SK-N-MC (cell line): ENCODE data around the gene RUNX1.

ENCODE experiments used
- DNase-seq: peaks from one replicate; pipeline ENCODE4 v3.0.0-alpha.2; 2011; ENCODE audit warnings: low read depth, low spot score
- H3K27ac ChIP-seq: fragments of 200-600 bp; sonication (generic); 2 replicates; pipeline ENCODE4 v1.5.1; 2016; ENCODE audit warnings: mixed run types
- H3K36me3 ChIP-seq: fragments of 200-600 bp; sonication (generic); 2 replicates; pipeline ENCODE4 v1.6.1; 2017; ENCODE audit warnings: antibody characterized with exemption, low read length, mixed read lengths; ENCODE audit not compliant: insufficient read depth
- H3K4me3 ChIP-seq: fragments of 200-600 bp; sonication (generic); 2 replicates; pipeline ENCODE4 v1.5.1; 2016
- H3K9ac ChIP-seq: fragments of 200-600 bp; sonication (generic); 2 replicates; pipeline ENCODE4 v1.8.0; 2017; ENCODE audit warnings: mixed run types, mixed read lengths; ENCODE audit not compliant: insufficient read length
- H3K9me3 ChIP-seq: fragments of 200-600 bp; sonication (generic); 2 replicates; pipeline ENCODE4 v1.6.1; 2017; ENCODE audit warnings: low read depth, mild to moderate bottlenecking, antibody characterized with exemption, low read length, moderate library complexity, mixed read lengths
- EZH2 ChIP-seq: fragments of 200-600 bp; sonication (generic); IDR thresholded peaks from one replicate; pipeline ENCODE4 v1.6.1; 2017; ENCODE audit warnings: antibody characterized with exemption
- FOXP2 ChIP-seq: optimal IDR thresholded peaks from 2 replicates; pipeline ENCODE3; 2011; ENCODE audit warnings: mild to moderate bottlenecking, moderate library complexity; ENCODE audit not compliant: insufficient read depth; ENCODE audit errors: extremely low read length, control extremely low read depth
- POLR2AphosphoS5 ChIP-seq: IDR thresholded peaks from 2 replicates; pipeline ENCODE4 v1.6.1; 2012; ENCODE audit warnings: mild to moderate bottlenecking, low read depth, low read length, borderline replicate concordance

RUNX1 gene

DNA sequence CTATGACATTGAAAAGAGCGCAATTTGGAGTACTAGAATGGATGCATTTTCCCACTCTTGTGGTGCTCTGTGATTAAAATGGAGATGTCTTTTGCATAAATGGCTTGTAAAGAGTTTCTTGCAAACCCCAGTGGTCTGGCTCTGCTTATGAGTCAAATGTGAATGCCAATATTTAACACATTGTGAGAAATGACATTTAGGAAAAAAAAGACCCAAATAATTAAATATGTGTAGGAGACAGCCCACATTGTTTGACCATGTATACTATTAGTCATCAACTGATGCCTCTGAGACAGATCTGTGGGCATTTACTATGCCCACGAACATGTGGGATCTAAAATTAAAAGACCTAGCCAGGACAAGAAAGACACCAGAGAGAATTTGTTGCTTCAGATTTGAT, 22.2 kb upstream of the RUNX1 start:
- no peaks in the 10 kb centered on the region for H3K36me3 ChIP-seq
- no peaks in the 10 kb centered on the region for H3K9me3 ChIP-seq
- no peak for DNase-seq
- TF ChIP-seq EZH2 = no peak
- no peak for TF ChIP-seq FOXP2
- no peak for TF ChIP-seq POLR2AphosphoS5
- no peak overlapping the region for H3K4me3 ChIP-seq
- H3K9ac ChIP-seq = no peak overlapping the region
- no peak overlapping the region for H3K27ac ChIP-seq

DNA sequence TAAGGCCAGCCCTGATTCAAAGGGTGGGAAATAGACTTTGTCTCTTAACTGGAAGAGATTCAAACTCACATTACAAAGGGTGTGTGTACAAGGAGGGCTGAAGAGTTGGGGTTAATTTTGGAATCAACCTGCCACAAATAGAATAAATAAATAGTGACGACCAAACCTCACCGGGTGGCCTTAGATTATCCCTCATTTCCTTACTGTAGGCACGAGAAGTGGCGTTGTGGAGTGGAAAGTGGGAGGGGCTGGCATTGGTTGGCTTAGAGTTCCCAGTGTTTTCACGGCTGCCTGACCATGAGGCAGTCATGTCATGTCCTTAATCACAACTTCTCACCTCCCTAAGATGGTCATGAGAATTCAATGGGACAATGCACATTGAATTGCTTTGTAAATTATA, 21.3 kb upstream of the RUNX1 start:
- no peak for TF ChIP-seq FOXP2
- no peak for TF ChIP-seq EZH2
- no peak for TF ChIP-seq POLR2AphosphoS5

DNA sequence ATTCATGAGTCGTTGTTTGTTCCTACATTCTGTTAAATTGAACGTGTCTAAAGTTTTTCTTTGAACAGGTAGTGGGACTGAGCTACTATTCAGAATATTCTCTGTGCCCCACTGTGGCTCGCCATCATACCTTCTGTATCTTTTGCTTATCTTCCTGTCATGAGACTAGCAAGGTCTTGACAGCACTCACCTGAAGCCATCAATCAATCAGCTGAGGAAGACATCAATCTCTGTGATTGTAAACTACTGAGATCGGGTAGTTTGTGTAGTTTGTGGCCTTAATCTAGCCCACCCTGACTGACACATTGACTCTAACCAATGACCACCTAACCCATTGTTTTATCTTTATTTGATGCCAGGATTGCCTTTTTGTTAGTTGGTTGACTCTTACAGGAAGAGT, 17.7 kb upstream of the RUNX1 start:
- no peak overlapping the region for H3K4me3 ChIP-seq
- no peak overlapping the region for H3K27ac ChIP-seq
- H3K36me3 ChIP-seq = no peaks in the 10 kb centered on the region
- H3K9ac ChIP-seq = no peak overlapping the region
- no peak for TF ChIP-seq POLR2AphosphoS5
- no peak for TF ChIP-seq EZH2
- TF ChIP-seq FOXP2 = no peak
- no peaks in the 10 kb centered on the region for H3K9me3 ChIP-seq
- no peak for DNase-seq

More for the DNA sequence above, 21.3 kb upstream of the RUNX1 start:
- H3K36me3 ChIP-seq = no peaks in the 10 kb centered on the region
- H3K4me3 ChIP-seq = no peak overlapping the region
- no peak for DNase-seq
- H3K9ac ChIP-seq = no peak overlapping the region
- H3K27ac ChIP-seq = no peak overlapping the region
- no peaks in the 10 kb centered on the region for H3K9me3 ChIP-seq

DNA sequence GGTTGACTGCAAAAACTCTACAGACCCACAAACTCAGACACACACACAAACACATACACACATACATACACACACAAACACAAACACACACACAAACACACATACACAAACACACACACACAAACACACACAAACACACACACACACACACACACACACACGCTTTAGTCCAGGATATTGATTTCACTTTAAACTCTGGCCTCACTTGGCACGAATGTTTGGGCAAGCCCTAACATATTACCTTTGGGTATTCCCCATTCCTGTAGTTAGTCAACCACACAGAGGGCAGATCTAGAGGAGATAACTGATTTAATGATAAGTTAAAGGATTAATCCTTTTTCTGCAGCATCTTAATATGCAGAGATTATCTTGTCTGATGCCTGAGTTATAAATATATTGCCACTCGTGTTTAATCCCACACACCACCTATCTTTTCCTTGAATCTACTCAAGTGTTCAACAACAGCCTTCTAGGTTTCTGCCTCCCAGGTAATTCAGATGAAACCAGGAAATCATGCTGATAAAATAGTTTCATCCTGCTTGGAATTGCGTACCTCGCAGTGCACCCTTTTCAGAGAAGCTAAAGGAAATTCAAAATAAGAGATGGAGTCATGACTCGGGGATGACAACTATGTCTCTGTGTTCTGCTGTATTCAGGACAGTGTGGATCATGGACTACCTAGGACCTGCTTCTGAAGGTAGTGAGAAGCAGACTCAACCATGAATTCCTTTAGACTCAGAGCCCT, 14.5 kb upstream of the RUNX1 start:
- Histone ChIP-seq H3K4me3 (no peak overlapping the region), H3K9me3 (no peaks in the 10 kb centered on the region), H3K27ac (no peak overlapping the region), H3K36me3 (no peaks in the 10 kb centered on the region), H3K9ac (no peak overlapping the region)
- no peak for TF ChIP-seq FOXP2
- DNase-seq = no peak

DNA sequence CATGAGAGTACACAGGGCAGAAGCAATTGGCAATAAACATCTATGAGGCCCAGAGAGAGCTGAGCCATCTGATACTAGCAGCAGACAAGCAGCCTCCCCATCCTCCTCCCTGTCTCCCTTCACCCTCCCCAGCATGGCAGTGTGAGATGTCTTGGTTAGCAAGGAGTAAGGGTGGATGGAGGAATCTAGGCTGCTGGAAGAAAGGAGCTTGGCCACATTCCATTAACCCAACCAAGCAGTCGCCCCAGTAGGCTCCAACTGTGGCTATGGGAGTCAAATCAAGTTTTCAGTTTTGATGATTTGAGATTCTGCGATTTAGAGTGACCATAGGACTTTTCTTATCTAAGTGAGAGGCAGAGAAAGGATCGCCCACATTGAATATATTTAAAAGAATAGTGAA, 12.9 kb upstream of the RUNX1 start:
- no peak for TF ChIP-seq POLR2AphosphoS5
- Histone ChIP-seq H3K27ac (no peak overlapping the region), H3K36me3 (no peaks in the 10 kb centered on the region), H3K9me3 (no peaks in the 10 kb centered on the region), H3K4me3 (no peak overlapping the region), H3K9ac (no peak overlapping the region)
- no peak for DNase-seq

DNA sequence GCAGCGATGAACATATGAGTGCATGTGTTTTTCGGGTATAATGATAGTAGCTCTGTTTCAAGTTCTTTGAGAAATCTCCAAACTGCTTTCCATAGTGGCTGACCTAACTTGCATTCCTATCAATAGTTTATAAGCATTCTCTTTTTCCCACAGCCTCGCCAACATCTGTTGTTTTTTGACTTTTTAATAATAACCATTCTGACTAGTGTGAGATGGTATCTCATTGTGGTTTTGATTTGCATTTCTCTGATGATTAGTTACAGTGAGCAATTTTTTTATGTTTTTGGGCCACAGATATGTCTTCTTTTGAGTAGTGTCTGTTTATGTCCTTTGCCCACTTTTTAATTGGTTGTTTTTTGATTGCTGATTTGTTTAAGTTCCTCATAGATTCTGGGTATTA, 10.6 kb upstream of the RUNX1 start:
- Histone ChIP-seq H3K36me3 (no peaks in the 10 kb centered on the region), H3K4me3 (no peak overlapping the region), H3K9ac (no peak overlapping the region), H3K27ac (no peak overlapping the region), H3K9me3 (no peaks in the 10 kb centered on the region)
- no peak for DNase-seq
- no peak for TF ChIP-seq EZH2
- TF ChIP-seq POLR2AphosphoS5 = no peak
- TF ChIP-seq FOXP2 = no peak

DNA sequence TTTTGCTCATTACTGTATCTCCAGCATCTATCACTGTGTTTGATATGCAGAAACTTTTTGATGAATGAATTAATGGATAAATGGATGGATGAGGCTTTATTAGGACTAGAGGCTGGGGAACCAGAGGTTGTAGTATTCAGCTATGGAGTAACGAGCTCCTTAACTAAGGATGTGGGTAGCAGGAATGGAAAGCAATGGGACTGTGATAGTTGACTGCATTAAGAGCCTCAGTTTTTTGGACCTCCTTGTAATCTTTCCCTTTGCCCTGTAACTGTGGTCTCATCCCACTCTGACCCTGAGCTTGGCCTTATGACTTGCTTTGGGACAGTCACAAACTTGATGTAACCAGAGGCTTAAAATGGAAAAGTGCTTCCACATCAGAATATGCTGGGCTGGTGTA, 9.0 kb upstream of the RUNX1 start:
- Histone ChIP-seq H3K9ac (no peak overlapping the region), H3K36me3 (no peaks in the 10 kb centered on the region), H3K9me3 (no peaks in the 10 kb centered on the region), H3K4me3 (no peak overlapping the region), H3K27ac (no peak overlapping the region)
- DNase-seq = no peak
- no peak for TF ChIP-seq FOXP2
- TF ChIP-seq POLR2AphosphoS5 = no peak
- TF ChIP-seq EZH2 = no peak

DNA sequence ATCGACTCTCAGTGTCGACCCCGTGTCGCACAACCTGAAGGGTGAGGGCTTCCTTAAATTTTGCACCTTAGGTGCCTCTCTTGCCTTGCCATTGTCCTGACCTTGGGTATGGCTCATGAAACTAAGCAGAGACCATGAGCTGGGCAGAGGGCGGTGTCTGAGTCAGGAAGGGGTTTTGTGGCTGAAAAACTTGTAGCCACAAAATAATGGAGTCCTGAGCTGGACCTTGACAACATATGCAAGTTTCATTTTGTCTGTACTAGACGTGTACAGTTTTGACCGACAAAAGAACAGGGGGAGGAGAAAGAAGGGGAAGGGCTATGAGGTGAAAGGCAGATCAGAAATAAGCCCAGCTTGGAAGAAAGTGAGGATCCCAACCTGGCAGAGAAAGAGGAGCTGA, 8.3 kb upstream of the RUNX1 start:
- Histone ChIP-seq H3K9ac (no peak overlapping the region), H3K36me3 (no peaks in the 10 kb centered on the region), H3K27ac (no peak overlapping the region), H3K9me3 (no peaks in the 10 kb centered on the region), H3K4me3 (no peak overlapping the region)
- no peak for TF ChIP-seq EZH2
- TF ChIP-seq POLR2AphosphoS5 = no peak
- TF ChIP-seq FOXP2 = no peak
- no peak for DNase-seq

DNA sequence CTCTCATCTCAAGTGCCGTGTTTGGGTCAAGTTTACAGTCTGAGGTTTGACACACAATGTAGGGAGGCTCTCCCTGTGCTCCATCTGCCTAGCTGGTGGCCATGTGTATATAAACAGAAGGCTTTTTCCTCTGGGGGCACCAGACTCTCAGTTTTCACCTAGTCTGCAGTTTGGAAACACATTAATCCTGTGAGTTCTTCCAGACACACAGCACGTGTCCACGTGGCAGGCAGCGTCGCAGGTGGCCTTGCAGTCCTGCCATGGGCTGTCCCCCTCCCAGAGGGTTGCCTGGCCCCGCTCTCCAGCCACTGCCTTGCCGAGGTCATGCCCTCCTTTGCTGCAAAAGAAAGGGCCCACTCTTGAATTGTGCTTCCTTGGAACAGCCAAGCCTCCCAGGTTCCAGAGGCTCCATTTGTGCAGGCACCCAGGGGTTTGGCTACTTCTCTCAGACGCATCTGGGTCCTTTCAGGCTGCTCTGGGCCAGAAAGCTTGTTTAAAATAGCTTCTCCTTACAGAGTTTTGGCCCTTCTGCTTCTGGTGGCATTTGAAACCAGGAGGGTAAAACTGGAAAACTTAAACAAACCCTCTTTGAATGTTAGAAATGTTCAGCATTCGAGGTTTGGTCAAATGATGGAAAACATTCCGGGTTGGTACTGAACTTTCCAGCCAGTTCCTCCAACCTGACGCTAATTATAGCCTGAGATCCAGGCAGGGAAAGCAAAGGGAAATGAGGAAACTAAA, 4.4 kb upstream of the RUNX1 start:
- H3K4me3 ChIP-seq = no peak overlapping the region
- DNase-seq = no peak
- H3K27ac ChIP-seq = no peak overlapping the region
- no peaks in the 10 kb centered on the region for H3K36me3 ChIP-seq
- no peak overlapping the region for H3K9ac ChIP-seq
- no peaks in the 10 kb centered on the region for H3K9me3 ChIP-seq
- TF ChIP-seq EZH2 (no peak), POLR2AphosphoS5 (no peak), FOXP2 (no peak)
